HG03442 (cell line): ENCODE data around the gene C1QTNF7.

ENCODE experiments used
- ATAC-seq: cut with Tn5 transposase; IDR thresholded peaks from one replicate; pipeline ENCODE4 v1.9.1; 2021; ENCODE audit warnings: mild to moderate bottlenecking, moderate library complexity; ENCODE audit not compliant: unreplicated experiment

The C1QTNF7 gene

GRCh38 chr4:15413010-15413622 is 14.7 kb upstream of the C1QTNF7 start:
- ATAC-seq = no peak

GRCh38 chr4:15413623-15414019 is 14.2 kb upstream of the C1QTNF7 start:
- no peak for ATAC-seq

GRCh38 chr4:15414551-15415091 is 13.2 kb upstream of the C1QTNF7 start:
- ATAC-seq = no peak

GRCh38 chr4:15416357-15417232 is 11.2 kb upstream of the C1QTNF7 start:
- ATAC-seq = no peak

- no peak for ATAC-seq
These were observed 10.6 kb upstream of the C1QTNF7 start for GRCh38 chr4:15417233-15417660.

- ATAC-seq = no peak
These were observed 8.9 kb upstream of the C1QTNF7 start for GRCh38 chr4:15418956-15419355.

GRCh38 chr4:15420642-15421041 is 7.2 kb upstream of the C1QTNF7 start:
- ATAC-seq = no peak

GRCh38 chr4:15423285-15423711 is 4.5 kb upstream of the C1QTNF7 start:
- no peak for ATAC-seq

GRCh38 chr4:15425520-15425919 is 2.3 kb upstream of the C1QTNF7 start:
- ATAC-seq = no peak

GRCh38 chr4:15427161-15427560 is 672 bp upstream of the C1QTNF7 start:
- no peak for ATAC-seq

- ATAC-seq = no peak
These were observed 778 bp downstream of the C1QTNF7 start for GRCh38 chr4:15428611-15429010.

GRCh38 chr4:15434091-15434490 is 6.3 kb downstream of the C1QTNF7 start:
- no peak for ATAC-seq

GRCh38 chr4:15434676-15435075 is 6.8 kb downstream of the C1QTNF7 start:
- no peak for ATAC-seq

- ATAC-seq = no peak
These were observed 8.7 kb downstream of the C1QTNF7 start for GRCh38 chr4:15436513-15436912.

- no peak for ATAC-seq
These were observed 11.2 kb downstream of the C1QTNF7 start for GRCh38 chr4:15438939-15439524.

- no peak for ATAC-seq
These were observed 15.7 kb downstream of the C1QTNF7 start for GRCh38 chr4:15443371-15444160.

- ATAC-seq = no peak
These were observed 16.4 kb downstream of the C1QTNF7 start for GRCh38 chr4:15444276-15444675.

GRCh38 chr4:15444879-15445547 is 17.2 kb downstream of the C1QTNF7 start:
- no peak for ATAC-seq

GRCh38 chr4:15451181-15451865 is 23.5 kb downstream of the C1QTNF7 start:
- ATAC-seq = no peak
